ENCODE results near the gene CCDC138.

CCDC138 gene

DNA sequence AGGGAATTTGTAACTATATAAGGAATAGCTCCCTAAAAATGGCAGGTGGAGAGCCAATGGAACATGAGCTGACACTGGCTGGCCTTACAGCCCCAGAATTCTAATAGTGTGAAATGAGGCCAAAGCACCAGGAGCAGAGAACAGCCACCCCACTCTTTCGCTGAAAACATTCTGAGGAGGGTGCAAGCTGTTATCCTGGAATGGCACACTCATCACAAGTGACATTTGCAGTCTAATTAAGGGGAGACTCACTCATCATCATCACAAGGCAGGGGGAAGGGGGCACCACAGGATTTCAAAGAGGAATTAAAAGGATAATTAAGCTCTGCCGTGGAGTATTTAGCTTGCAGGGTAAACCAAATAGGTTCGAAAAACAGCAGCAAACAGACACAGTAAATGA, 108.2 kb downstream of the CCDC138 start:
- no peak for DNase-seq (ENCODE audit: low read depth in 1 of 2, low spot score in 1 of 2)

DNA sequence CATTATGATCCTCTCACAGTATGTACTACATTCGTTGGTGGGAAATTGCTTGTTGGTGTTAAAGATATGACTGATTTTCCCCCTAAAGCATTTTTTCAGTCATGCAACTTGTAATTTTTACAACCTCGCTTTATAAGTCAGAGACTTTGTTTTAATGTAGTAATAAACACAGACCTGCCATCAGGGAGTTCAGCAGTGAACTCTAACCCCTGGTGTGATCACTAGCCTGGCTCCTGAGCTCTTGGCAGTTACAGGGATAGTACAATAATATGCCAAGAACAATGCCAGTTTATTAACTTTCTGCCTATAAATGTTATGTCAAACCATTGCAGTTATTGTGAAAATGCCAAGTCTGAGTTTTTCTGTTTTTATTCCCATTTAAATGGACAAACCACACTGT, 108.6 kb downstream of the CCDC138 start:
- DNase-seq (ENCODE audit: low read depth in 1 of 2, low spot score in 1 of 2) = no peak

DNA sequence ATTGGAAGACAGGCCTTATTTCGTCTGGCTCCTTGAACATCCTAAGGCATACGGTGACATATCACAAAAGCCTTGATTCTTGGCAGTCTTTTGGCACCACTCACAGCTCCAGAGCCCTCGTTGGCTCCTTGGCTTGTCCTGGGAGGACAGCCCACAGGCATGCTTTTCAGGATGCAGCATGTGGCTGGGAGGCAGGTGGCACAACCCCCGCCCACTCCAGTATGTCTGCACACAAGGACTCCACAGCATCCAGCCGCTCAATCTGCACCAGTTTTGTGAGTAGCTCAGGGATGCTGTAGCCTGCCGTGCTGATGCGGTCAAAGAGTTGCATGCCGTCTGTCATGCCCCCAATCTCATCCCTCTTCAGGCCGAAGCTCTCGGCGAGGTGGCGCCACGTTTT, 110.2 kb downstream of the CCDC138 start:
- no peak for DNase-seq (ENCODE audit: low read depth in 1 of 2, low spot score in 1 of 2)

DNA sequence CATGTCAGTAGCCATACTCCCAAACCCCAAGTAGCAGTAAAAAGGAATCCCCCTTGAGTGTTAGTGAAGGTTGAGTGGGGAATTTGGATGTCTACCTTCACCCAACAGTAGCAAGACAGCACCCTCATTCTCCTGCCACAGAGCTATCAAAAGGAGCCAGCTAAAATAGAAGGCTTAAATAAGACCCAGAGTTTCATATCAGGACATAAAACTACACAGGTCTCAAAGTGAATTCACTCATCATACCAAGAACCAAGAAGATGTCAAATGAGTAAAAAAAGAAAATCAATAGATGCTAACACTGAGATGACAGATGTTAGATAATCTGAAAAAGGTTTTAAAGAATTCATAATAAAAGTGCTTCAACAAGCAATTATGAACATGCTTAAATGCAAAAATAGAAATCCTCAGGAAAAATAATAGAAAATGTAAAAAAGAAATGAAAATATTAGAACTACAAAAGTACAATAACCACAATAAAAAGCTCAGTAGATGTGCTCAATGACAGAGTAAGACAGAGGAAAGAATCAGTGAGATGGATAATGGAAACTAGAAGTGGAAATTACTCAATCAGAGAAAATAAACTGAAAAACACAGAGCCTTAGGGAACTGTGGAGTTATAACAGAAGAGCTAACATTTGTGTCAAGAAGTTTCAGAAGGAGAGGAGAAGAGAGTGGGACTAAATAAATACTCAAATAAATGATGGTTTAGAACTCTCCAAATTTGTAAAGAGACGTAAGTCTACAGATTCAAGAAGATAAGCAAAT, 111.9 kb downstream of the CCDC138 start:
- no peak for DNase-seq (ENCODE audit: low read depth in 1 of 2, low spot score in 1 of 2)

DNA sequence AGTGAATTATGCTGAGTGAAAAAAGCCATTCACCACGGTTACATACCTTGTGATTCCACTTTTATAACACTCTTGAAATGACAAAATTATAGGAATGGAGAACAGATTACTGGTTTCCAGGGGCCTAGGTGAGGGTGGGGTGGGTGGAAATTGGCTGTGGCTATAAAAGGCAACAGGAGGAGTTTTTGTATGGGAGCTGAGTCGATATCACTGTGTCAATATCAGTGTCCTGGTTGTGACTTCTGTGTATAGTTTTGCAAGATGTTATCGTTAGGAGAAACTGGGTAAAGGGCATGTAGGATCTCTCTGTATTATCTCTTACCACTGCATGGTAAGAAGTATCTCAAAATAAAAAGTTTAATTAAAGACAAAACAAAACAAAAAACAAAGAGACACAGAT, 118.1 kb downstream of the CCDC138 start:
- DNase-seq (ENCODE audit: low read depth in 1 of 2, low spot score in 1 of 2) = no peak

DNA sequence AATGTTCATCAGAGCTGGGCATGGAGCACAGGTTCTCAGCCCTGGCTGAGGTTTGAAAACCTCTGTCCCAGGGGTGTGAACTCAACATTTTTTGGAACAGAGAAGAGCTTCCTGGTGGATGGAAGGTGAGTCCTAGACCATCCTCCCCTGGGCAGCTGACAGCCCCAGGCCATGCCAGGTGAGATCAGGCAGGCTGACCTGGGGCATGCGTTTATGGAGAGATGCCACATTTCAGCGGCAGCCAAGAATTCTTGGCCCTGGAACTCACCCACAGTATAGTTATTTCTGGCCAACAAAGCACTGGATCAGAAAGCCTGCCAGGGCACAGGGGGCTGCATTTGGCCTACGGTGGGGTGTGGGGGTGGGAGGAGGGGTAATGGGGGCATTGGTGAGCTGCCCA, 118.6 kb downstream of the CCDC138 start:
- DNase-seq (ENCODE audit: low read depth in 1 of 2, low spot score in 1 of 2) = no peak

DNA sequence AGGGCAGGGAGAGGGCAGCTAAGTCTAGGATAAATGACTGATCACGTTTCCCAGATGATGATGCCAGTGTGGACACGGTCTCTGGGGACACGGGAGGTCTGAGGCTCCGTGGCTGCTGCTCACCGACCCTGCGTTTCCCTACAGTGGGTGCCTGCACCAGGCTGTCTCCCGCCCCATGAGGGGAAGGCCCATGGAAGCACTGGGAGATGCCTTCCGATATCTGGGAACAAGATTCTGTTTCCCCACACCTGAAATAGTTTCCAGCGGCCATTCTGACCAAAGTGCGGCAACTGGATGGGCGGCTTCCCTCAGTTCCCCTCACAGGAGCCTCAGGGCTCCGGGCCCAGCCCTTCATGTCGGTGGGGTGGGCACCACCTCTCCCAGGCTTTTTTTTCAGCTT, 119.3 kb downstream of the CCDC138 start:
- DNase-seq (ENCODE audit: low read depth in 1 of 2, low spot score in 1 of 2) = no peak

DNA sequence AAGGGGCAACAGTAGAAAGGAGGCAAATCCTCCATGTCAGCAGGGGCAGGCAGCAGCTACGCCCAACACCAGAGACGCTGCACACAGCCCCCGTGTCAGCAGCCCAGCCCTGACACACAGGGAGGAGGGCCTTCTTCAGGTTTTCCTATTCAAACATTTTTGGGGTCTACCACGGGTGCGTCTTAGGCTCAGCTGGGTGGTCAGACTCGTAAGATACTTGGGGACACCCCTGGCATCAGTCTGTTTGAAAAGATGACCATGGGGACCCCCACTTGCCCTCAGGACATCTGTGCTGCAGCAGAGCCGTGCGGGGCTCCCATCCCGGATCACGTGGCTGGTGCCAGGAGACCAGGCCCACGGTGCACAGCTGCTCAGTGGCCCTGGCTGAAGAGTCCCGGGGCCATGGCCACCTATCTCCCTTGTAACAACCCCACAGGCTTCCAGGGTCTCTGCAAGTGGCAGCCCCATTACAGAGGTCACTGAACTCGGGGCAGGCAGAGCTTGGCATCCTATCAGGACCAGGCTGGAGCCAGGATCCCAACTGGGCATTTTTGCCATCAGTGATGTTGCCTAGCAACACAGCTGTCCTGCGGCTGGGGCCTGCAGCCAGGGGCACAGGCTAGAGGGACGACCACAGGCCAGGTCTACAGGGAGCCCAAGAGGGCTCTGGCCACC, 120.0 kb downstream of the CCDC138 start:
- no peak for DNase-seq (ENCODE audit: low read depth in 1 of 2, low spot score in 1 of 2)

DNA sequence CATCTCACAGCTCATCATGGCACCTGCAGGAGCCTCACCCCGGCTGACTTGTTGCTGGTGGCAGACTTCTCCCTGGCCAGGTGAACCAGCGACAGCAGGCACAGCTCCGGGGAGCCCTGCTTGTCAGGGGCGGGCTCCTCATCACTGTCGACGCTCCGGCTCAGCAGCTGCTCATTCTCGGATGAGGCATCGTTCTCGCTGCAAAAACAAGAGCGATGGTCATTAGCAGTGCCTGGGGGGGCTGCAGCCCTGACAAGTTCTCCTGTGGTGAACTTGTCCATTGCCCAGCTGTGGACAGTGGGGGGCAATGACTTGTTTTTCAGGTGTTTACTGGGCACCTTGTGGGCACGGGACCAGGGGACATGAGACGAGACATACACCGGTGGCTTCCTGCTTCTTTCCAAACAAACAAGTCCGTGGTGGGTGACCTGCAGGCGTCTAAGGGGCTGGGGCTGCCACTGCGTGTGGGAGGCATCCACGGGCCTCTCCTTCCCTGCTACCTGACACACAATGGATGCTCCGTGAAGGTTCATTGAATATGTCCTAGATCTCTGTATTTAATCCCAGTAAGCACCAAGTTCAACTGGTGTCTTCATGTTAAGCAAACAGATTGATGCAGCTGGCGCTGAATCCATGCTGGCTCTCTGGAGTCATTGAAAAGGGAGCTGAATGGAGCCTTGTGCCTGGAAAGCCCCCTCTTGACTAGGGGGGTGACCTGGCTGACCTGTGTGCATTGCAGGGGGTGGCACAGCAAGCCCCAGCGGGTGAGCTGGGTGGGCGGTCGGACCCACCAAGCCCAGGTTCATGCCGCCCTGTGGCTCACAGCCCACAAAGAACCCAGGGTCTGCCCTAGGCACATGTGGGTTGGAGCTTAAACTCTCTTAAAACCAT, 121.5 kb downstream of the CCDC138 start:
- no peak for DNase-seq (ENCODE audit: low read depth in 1 of 2, low spot score in 1 of 2)

DNA sequence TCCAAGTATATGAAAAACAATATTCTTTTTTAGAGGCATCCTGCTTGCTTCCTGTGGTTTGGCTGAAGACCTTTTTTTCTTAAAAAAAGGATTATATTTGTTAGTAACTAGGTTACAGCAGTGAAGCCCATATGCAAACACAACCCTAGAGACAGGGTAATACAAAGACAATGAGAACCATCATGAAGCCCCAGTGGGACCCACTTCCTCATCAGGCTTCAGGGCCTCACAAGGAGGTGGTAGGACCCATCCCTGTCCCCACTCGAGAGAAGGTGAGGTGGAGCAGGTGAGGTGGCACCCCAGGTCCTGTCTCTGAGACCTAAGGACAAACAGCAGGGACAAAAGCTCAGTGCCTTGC, 122.1 kb downstream of the CCDC138 start:
- no peak for DNase-seq (ENCODE audit: low read depth in 1 of 2, low spot score in 1 of 2)

DNA sequence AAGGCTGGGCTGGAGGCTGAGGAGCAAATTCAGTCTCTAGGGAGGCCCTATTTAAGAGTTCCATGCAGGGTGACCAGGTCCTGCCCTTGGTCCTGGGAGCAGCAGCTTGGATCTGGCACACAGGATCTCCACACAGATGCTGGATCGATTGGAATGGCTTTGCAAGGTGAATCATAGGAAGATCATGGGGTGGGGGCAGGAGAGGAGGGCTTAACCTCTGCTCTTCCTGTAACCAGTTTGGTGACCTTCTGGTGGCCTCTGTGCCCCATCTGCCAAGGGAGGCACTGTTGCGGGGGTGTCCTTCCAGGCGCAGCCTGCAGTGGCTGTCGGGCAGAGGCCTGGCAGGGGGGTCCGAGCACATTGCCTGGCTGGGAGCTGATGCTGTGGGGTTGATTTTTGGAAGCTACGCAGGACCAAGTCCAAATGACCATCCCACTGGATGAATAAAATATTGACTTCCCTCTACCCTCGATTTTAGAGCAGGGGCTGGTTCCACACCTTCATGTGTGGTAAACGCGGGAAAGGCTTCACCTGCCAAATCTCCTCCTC, 122.8 kb downstream of the CCDC138 start:
- no peak for DNase-seq (ENCODE audit: low read depth in 1 of 2, low spot score in 1 of 2)

DNA sequence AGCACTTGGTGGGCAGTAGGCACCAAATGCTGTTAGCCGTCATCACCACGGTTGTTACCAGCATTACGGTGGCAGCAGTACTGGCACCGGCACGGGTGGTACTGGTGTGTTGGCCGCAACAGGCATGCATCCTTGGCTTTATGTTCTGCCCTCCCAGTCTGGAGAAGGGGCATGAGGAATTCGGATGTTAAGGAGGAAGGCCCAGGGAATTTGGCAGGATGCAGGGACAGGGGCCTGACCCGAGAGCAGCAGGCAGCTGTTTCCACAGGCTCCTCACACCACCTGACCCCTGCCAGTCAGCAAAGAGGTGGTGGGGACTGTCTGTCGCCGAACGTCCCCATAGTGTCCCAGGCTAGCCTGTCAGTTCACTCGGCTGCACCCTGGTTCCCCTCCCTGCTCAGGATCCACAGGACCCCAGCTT, 123.5 kb downstream of the CCDC138 start:
- no peak for DNase-seq (ENCODE audit: low read depth in 1 of 2, low spot score in 1 of 2)

DNA sequence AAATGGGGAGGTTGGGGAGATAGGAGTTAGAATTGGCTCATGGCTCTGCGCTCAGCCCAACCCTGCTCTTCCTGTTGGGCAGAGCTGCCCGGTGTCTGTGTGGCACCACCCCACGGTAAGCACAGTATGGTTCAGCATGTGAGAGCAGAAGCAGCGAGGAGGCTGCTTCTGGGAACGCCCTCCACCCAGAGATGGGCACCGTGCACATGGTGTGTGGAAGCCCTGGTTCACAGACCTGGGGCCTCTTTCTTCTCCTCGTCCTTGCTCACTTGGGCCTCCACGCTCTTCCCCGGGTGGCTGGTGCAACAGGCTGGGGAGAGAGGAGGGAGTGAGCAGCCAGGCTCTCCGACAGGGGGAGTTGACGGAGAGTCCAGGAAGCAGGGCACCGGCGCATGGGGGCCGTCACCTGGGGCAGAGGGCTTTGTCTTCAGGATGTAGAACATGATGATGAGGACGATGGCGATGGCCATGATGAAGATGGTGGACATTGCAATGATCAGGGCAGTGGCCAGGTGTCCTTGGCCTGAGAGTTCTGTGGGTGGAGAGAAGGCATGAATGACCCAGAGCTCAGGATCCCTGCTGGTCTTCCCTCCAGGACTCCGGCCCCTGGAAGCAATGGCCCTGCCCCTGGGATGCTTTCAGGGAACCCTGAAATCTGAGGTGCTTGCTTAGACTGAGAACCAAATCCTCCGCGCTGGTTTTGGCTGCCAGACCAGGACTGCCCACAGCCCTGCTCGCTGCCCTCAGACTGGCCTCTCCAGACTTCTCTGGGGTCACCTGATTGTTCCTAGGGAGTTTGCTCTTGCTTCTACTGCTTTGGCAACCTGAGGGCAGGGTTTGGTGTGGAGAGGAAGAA, 124.2 kb downstream of the CCDC138 start:
- DNase-seq (ENCODE audit: low read depth in 1 of 2, low spot score in 1 of 2) = no peak

DNA sequence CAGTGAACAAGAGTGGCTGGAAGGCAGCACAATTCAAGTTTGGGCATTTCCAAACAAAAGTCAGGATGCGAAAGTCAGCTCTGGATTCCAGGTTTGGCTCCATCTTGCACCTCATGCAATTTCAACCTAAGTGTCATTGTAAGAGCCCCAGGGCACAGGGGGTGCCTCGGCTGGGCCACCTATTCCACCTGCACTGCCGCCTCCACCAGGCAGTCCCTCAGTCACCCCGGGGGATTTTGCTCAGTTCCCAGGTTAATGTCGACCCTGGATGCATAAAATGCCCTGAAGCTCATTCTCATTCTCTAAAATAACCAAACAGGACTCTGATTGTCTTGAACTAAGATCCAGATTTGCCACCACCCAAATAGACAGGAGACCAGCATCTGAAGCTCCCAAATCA, 124.8 kb downstream of the CCDC138 start:
- DNase-seq (ENCODE audit: low read depth in 1 of 2, low spot score in 1 of 2) = no peak

DNA sequence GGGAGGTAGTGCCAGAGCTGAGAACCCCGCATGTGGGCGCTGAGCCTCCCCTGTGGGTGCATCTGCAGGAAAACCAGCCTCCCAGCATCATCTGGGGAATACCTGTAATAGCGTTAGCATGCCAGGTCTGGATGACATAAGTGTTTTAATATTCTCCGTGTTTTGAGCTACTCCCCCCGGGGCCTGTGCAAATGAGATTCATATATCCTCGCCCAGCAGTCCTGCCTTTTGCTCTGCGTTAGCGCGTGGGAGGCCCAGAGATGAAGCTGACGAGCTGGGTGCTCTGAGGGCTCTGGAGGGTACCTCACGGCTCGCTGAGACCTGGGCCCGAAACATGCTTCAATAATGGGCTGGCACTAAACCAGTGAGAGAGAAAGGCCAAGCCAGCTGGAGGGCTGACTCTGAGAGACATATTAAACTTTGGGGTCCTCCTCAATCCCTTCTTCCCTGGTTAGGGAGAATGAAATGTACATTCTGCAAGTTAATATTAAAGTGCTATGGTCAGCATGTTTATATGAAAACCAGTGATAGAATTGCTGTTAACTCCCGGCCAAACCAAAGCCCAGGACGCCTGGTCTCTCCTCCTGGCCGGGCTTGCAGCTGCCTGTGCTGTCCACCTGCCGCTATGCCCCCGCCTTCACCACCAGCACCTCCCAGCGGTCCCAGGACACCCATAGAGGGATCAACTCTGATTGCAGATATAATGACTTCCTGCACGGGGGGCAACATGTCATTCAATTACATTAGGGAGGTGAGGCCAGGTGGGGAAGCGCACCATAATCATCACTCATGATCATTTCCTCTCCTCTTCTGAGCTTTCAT, 125.4 kb downstream of the CCDC138 start:
- no peak for DNase-seq (ENCODE audit: low read depth in 1 of 2, low spot score in 1 of 2)

DNA sequence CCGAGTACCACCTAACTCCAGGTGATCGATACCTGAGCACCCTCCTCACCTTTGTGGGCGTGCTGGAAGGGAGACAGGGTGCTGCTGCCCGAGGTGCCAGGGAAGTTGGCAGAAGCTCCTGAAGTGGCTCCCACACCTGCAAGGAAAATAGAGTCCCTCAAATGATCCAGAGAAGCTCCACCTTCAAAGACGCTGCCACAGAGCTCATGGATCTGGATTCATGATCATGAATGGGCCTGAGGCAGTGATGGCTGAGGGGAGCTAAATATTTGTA, 126.0 kb downstream of the CCDC138 start:
- DNase-seq (ENCODE audit: low read depth in 1 of 2, low spot score in 1 of 2) = no peak

DNA sequence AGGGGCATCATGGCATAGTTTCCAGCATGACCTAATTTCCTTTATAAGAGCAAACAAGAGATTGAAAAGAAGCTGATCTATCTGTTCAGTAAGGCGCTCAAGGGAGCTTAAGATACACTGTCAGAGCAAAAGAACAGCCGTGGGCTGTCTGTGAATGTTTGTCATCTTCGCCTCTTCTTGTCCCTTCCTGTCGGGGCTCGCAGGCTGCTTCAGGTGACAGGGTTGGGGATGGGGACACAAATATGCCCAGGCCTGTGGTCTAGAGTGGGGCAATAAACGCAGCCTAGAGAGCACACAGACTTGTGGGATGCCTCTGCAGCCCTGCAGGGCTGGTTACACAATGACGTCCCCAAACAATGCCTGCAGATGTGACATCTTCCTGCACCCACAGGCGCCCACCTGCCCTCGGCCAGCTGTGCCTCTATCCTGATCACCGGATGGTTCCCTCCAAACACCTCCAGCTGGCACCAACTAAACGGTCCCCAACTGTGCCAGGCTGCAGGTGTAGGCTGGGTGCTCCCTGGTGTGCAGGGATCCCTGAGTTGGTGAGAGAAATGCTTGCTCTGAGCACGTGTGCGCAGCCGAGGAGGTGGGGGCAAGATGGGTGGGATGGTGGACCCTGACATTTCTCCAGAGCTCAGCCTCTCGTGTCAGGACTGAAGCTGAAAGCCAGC, 129.7 kb downstream of the CCDC138 start:
- DNase-seq (ENCODE audit: low read depth in 1 of 2, low spot score in 1 of 2) = no peak

DNA sequence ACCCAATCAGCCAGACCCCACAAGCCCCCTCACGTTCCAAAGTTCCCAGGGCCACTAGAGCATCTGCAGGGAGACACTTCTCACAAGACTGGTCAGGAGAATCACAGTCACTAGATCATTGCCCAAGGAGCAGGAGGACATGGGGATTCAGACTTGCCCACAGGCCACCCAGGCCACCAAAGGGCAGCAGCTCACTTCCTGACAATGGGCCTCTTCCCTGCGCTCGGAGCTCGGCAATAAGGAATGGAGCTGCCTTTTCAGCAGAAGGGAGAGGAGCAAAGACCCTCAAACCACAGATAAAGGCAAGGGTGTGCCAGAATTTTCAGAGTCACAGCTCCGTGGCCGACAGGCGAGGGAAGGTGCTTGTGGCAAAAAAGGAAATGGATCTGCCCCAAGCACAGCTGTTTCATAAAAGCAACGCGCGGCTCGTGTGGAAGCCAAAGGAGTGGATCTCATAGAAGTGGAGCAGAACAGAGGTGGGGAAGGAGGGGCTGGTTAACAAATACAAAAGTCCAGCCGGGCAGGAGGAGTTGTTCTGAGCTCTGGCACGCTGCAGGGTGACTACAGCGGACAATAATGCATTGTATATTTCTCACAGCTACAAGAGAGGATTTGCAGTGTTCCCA, 130.3 kb downstream of the CCDC138 start:
- DNase-seq (ENCODE audit: low read depth in 1 of 2, low spot score in 1 of 2) = no peak

DNA sequence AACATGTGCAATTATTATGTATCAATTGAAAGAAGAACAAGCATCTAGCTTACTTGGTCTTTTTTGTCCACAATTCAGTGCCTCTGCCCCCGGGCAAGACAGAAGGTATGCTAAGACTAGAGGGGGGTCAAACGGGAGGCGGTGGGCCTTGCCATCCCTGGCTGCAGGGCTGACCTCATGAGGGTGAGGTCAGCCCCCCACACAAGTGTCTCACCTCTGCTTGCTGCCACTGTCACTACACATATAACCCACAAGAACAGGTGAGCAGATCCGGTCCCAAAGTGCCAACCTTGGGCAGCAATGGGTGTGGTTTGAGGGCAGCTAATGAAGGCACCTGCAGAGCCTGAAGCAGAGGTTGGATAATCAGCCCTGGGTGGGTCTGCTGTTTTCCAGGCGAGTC, 131.0 kb downstream of the CCDC138 start:
- DNase-seq (ENCODE audit: low read depth in 1 of 2, low spot score in 1 of 2) = no peak
